ENCODE measurements around the gene DROSHA. TPM values are rescaled to one million over a fixed set of nuclear protein-coding genes. Genes with fewer than 3 reads are reported as not detected.

Gene DROSHA
- total and polyA plus RNA-seq, 2 of the 8 experiments (the other 6 are each of a cell fraction or from before 2014, with no cell fraction given), result 65.9 to 122 TPM

DNA sequence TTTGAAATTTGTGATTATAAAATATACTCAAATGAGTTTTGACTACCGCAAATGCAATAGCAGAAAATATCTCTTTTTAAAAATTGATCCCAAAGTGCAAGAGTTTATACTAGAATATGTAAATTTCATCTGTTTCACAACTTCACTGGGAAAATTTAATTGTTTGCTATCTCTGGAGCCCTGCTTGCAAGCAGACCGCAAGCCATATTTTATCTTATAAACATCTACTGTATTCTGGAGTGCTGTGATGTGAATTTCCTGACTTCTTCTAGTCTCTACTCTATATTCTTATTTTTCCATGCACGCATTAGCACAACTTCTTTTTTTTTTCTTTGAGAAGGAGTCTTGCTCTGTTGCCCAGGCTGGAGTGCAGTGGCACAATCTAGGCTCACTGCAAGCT lies 98.7 kb downstream of the DROSHA start (continued):
- no peak for TF ChIP-seq NANOG (IDR thresholded peaks at IDR 0.05; ENCODE audit: insufficient read depth, low read depth, low read length, poor library complexity, severe bottlenecking)
- no peak for TF ChIP-seq ZNF274 (IDR thresholded peaks at IDR 0.05; ENCODE audit: borderline replicate concordance, extremely low read depth, low read length)
- TF ChIP-seq KDM1A (IDR thresholded peaks at IDR 0.05; ENCODE audit: borderline replicate concordance, low read length), result no peak
- TF ChIP-seq SP4 (IDR thresholded peaks at IDR 0.05; ENCODE audit: low read length), result no peak
- no peak for TF ChIP-seq MAFK (IDR thresholded peaks at IDR 0.05; ENCODE audit: low read depth, low read length)

All from H1 (cell line).